Small intestine (tissue), 7 donors: ENCODE measurements around the gene TIGD1. TPM values are rescaled to one million over a fixed set of nuclear protein-coding genes. Genes with fewer than 3 reads are reported as not detected.
"Not testable (repeated sequence)": the region's sequence is repeated elsewhere in the genome, so short reads cannot be mapped to it uniquely, and the experiment has no call there.

Source experiments
- DNase-seq, 2 donors: peaks; one replicate each; pipeline versions ENCODE4 v3.0.0 to v3.0.0-alpha.2; 2013
- FAIRE-seq: peaks from 2 replicates; lab custom pipeline; 2012; peaks lifted over from hg19 to GRCh38; lab: Jason Lieb, UNC
- H3K27ac ChIP-seq, 3 donors: one replicate each; pipeline ENCODE4 v1.5.1; 2013; ENCODE audit warnings: low read length in 2 of 3, mild to moderate bottlenecking in 2 of 3, control low read depth in 1 of 3, inconsistent platforms in 1 of 3, low read depth in 1 of 3, moderate library complexity in 1 of 3
- H3K27me3 ChIP-seq, 3 donors: one replicate each; pipeline ENCODE4 v1.6.1; 2013; ENCODE audit warnings: low read length in 3 of 3, inconsistent platforms in 1 of 3; ENCODE audit not compliant: control insufficient read depth in 3 of 3, insufficient read depth in 3 of 3
- H3K36me3 ChIP-seq, 3 donors: one replicate each; pipeline ENCODE4 v1.6.1; 2013; ENCODE audit warnings: low read length in 3 of 3, inconsistent platforms in 1 of 3, low read depth in 1 of 3, mild to moderate bottlenecking in 1 of 3, moderate library complexity in 1 of 3; ENCODE audit not compliant: control insufficient read depth in 3 of 3, insufficient read depth in 2 of 3
- H3K4me1 ChIP-seq, 3 donors: one replicate each; pipeline ENCODE4 v1.6.1; 2013; ENCODE audit warnings: low read length in 2 of 3, inconsistent platforms in 1 of 3, low read depth in 1 of 3, mild to moderate bottlenecking in 1 of 3, moderate library complexity in 1 of 3; ENCODE audit not compliant: control insufficient read depth in 3 of 3, insufficient read depth in 2 of 3
- H3K4me3 ChIP-seq, 3 donors: one replicate each; pipeline ENCODE4 v1.5.1; 2013; ENCODE audit warnings: low read length in 3 of 3, control low read depth in 1 of 3, inconsistent platforms in 1 of 3, low read depth in 1 of 3, mild to moderate bottlenecking in 1 of 3, moderate library complexity in 1 of 3
- H3K9me3 ChIP-seq, 2 donors: one replicate each; pipeline ENCODE4 v1.6.1; 2013; ENCODE audit warnings: low read depth in 1 of 2, low read length in 1 of 2; ENCODE audit not compliant: control insufficient read depth in 2 of 2, insufficient read depth in 1 of 2
- WGBS, 3 donors: extraction: QIAGEN DNeasy Blood & Tissue Kit; methylation state at CpG; one replicate each; pipeline ENCODE4 v1.1.7; 2013; 5-methylcytosine and 5-hydroxymethylcytosine counted together
- polyA plus RNA-seq, 4 donors: library from polyadenylated mRNA; stranded (reverse) in 3 of 4; unstranded in 1 of 4; fragments of 200-250 nt in 3 of 4; fragments of 120-200 nt in 1 of 4; gene quantifications; one replicate each; pipeline versions ENCODE4 v1.2.1 to v1.2.3, GENCODE V29; 2013
- donor health status: healthy with polysubstance abuse.
- donor health status: control.
- donor health status: control.
- donor health status: Bipolar disorder and iron deficiency.
- donor health status: healthy.

TIGD1 gene
- polyA plus RNA-seq, 4 donors = 0.54 to 6.6 (median 3.0) TPM

GRCh38 chr2:232534940-232535651 is 15.3 kb downstream of the TIGD1 start:
- Histone ChIP-seq H3K9me3 (peaks cover 0 to 6% of the 10 kb centered on the region in 2 donors), H3K27me3 (peaks cover 0 to 35% (median 3%) of the 10 kb centered on the region in 3 donors), H3K4me1 (no peaks in the 10 kb centered on the region), H3K27ac (no peak overlapping the region), H3K4me3 (no peak overlapping the region), H3K36me3 (no peaks in the 10 kb centered on the region)
- DNase-seq = no peak
- 74 to 80% (median 75%) methylated on average over 12 to 14 of the region's 14 CpGs for WGBS, 3 donors
- FAIRE-seq = no peak

DNA sequence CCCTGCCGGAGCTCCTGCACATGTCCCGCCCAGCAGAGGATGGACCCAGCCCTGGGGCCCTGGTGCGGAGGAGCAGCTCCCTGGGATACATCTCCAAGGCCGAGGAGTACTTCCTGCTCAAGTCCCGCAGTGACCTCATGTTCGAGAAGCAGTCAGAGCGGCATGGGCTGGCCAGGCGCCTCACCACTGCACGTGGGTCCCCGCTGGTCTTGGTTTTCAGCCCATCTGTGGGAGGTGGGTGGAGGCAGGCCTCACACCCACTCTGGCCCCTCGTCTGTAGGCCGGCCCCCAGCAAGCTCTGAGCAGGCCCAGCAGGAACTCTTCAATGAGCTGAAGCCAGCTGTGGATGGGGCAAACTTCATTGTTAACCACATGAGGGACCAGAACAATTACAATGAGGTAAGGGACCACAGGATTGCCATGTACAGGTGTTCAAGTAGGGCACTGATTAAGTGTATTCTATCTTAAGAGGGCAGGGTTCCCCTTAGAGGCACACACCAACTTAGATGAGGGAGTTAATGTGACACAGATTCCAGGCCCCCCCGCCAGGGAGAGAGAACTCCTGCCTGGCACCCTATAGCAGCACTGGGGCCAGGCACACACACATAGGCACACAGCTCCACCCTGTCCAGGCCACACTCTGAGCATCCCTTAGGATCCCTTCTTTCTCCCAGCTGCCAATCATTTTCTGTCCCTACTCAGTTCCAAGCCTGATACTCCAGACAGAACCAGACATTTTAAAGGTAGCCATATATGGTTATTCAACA is 16.2 kb downstream of the TIGD1 start:
- Histone ChIP-seq H3K9me3 (peaks cover 0 to 6% of the 10 kb centered on the region in 2 donors), H3K27ac (no peak overlapping the region), H3K27me3 (peaks cover 0 to 28% (median 3%) of the 10 kb centered on the region in 3 donors), H3K4me3 (no peak overlapping the region), H3K36me3 (no peaks in the 10 kb centered on the region), H3K4me1 (no peaks in the 10 kb centered on the region)
- no peak for FAIRE-seq
- DNase-seq = no peak
- 71 to 81% (median 81%) methylated on average over 12 to 13 of the region's 13 CpGs for WGBS, 3 donors

- not testable (repeated sequence) for H3K4me1 ChIP-seq, H3K4me3 ChIP-seq, DNase-seq, H3K36me3 ChIP-seq, H3K27ac ChIP-seq, FAIRE-seq, H3K9me3 ChIP-seq
- peaks cover 0 to 19% (median 3%) of the 10 kb centered on the region in 3 donors for H3K27me3 ChIP-seq
- 88 to 90% (median 89%) methylated on average over 7 of the region's 7 CpGs for WGBS, 3 donors
Measured at GRCh38 chr2:232532821-232533220, 17.5 kb downstream of the TIGD1 start.

DNA sequence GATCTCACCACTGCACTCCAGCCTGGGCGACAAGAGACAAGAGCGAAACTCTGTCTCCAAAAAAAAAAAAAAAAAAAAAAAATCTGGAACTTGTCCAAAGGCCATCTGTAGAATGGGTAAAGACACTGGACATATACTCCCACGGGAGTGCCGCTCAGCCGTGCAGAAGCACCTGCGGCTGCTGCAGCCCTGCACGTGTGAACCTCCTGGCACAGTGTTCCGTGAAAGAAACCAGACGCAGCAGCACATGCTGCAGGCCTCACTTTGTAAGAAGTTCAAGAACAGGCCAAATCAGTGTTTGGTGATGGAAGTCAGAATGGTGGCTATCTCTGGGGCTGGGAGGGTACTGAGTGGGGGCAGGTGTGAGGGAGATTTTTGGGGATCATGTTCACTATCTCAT is 17.9 kb downstream of the TIGD1 start:
- 60 to 71% (median 65%) methylated on average over 9 of the region's 9 CpGs for WGBS, 3 donors
- no peak for DNase-seq
- no peak for FAIRE-seq
- H3K27me3 ChIP-seq = peaks cover 0 to 15% (median 3%) of the 10 kb centered on the region in 3 donors
- H3K4me1 ChIP-seq = no peaks in the 10 kb centered on the region
- no peaks in the 10 kb centered on the region for H3K36me3 ChIP-seq
- H3K9me3 ChIP-seq = peaks cover 0 to 6% of the 10 kb centered on the region in 2 donors
- no peak overlapping the region for H3K4me3 ChIP-seq
- no peak overlapping the region for H3K27ac ChIP-seq

DNA sequence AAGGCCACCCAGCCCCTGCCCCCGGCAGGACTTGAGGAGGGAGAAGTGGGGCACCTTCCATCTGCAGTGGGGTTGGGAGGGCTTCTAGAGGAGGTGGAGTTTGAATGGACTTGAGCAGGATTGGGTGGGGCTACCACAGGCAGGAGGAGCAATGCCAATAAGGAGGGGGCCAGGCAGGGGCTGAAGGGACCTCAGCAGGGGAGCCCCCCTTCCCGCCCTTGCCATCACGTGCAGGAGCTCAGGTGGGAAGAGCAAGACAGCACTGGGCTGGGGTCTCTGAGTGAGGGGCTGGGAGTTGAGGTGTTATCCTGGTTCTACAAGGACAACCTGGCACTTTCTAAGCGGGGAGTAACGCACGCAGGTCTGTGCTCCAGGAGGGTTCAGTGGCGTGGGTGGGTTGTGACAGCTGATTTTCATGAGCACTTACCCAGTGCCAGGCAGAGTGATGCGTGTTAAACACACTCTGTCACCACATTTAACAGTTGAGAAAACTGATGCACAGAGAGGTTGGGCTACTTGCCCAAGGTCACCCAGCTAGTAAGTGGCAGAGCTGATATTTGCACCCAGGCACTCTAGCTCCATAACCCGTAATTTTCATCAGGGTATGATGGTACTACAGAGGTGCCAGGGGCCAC is 19.6 kb downstream of the TIGD1 start:
- no peaks in the 10 kb centered on the region for H3K9me3 ChIP-seq
- H3K4me1 ChIP-seq = no peaks in the 10 kb centered on the region
- H3K36me3 ChIP-seq = no peaks in the 10 kb centered on the region
- H3K27me3 ChIP-seq = peaks cover 0 to 12% (median 0%) of the 10 kb centered on the region in 3 donors
- FAIRE-seq = no peak
- no peak for DNase-seq
- 61 to 74% (median 62%) methylated on average over 9 of the region's 9 CpGs for WGBS, 3 donors
- H3K4me3 ChIP-seq = no peak overlapping the region
- no peak overlapping the region for H3K27ac ChIP-seq

DNA sequence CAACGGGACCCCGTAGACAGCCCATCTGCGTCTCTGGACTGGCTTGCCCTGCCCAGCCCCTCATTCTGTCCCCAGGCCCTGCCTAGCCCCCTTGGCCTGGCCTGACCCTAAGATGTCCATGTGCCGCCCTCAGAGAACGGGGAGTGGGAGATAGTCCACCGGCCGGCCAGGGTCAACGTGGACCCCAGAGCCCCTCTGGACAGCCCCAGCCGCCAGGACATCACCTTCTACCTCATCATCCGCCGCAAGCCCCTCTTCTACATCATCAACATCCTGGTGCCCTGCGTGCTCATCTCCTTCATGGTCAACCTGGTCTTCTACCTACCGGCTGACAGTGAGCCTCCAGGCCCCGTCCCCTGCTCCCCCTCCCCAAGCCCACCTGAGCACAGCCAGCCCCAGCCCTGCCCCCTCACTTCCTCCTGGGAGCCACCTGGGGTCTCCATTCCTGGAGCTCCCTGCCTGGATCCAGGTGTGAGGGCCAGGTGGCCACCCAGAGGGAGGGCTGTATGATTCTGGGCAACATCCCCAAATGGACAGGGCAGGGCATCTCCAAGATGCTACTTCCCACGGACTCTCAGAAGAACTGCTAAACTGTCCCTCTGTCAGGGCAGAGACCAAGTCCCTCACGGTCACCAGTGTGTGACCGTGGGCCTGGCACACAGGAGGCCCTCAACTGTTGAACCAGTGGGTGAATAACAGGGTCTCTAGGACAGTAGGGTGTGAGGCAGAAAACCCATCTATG is 20.4 kb downstream of the TIGD1 start:
- WGBS, 3 donors = 84 to 87% (median 86%) methylated on average over 16 to 17 of the region's 17 CpGs
- Histone ChIP-seq H3K36me3 (no peaks in the 10 kb centered on the region), H3K4me1 (no peaks in the 10 kb centered on the region), H3K27me3 (peaks cover 0 to 9% (median 0%) of the 10 kb centered on the region in 3 donors), H3K9me3 (no peaks in the 10 kb centered on the region), H3K27ac (no peak overlapping the region), H3K4me3 (no peak overlapping the region)
- FAIRE-seq = no peak
- no peak for DNase-seq

DNA sequence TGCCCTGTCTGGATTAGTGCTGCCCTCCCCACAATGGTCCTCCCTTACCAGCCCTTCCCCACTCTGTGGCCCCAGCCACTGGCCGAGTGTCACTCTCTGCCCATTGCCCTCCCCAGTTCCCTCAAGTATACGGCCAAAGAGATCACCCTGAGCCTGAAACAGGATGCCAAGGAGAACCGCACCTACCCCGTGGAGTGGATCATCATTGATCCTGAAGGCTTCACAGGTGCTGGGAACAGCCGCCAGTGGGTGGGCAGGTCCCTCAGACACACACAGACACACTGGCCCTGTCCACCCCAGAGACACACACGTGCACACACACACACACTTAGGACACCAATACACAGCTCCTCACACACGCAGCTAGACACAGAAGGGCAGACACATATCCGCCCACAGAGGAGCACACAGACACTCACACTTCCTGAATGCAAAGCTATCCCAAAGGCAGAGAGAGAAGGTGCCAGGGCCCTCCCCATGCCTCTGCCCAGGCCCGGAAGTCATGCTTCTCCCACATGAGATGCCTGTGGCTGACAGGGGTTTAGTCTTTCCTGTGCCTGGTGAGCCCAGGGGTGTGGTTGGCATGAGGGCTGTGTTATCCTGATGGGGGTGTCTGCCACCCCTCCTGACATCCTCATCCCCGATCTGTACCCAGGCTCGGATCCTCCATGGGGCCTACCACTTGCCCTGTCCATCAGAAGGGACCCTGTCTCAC is 21.5 kb downstream of the TIGD1 start:
- Histone ChIP-seq H3K27me3 (peaks cover 1 to 18% (median 8%) of the 10 kb centered on the region in 3 donors), H3K36me3 (no peaks in the 10 kb centered on the region)
- no peak for FAIRE-seq

More for the DNA sequence above, 21.5 kb downstream of the TIGD1 start:
- 76 to 82% (median 76%) methylated on average over 11 of the region's 11 CpGs for WGBS, 3 donors
- Histone ChIP-seq H3K27ac (no peak overlapping the region), H3K4me3 (no peak overlapping the region), H3K4me1 (peaks cover 0 to 7% (median 0%) of the 10 kb centered on the region in 3 donors), H3K9me3 (no peaks in the 10 kb centered on the region)
- no peak for DNase-seq
